Keratinocyte (primary cell): Measurements from ENCODE around the gene DSC2. TPM values are rescaled to one million over a fixed set of nuclear protein-coding genes. Genes with fewer than 3 reads are reported as not detected.

Source experiments
- DNase-seq: peaks from one replicate; pipeline ENCODE4 v3.0.0-alpha.2; 2011; ENCODE audit warnings: low read depth, missing footprints, low spot score
- FAIRE-seq: peaks from 2 replicates; lab custom pipeline; 2011; peaks lifted over from hg19 to GRCh38; lab: Jason Lieb, UNC
- H2AFZ ChIP-seq: 2 replicates; pipeline ENCODE4 v1.6.0; 2012; ENCODE audit warnings: low read length, control low read depth, inconsistent platforms; ENCODE audit not compliant: control insufficient read depth
- H3K27ac ChIP-seq: 2 replicates; pipeline ENCODE4 v1.5.1; 2011; ENCODE audit warnings: low read length; ENCODE audit not compliant: control insufficient read depth, insufficient read depth
- H3K27me3 ChIP-seq: 3 replicates; pipeline ENCODE4 v1.6.0; 2011; ENCODE audit warnings: low read length; ENCODE audit not compliant: control insufficient read depth, insufficient read depth; ENCODE audit errors: extremely low read depth
- H3K36me3 ChIP-seq, 2 experiments: 2 replicates in 1 of 2; 3 replicates in 1 of 2; pipeline ENCODE4 v1.5.1; 2011; ENCODE audit warnings: low read length in 2 of 2, mild to moderate bottlenecking in 1 of 2; ENCODE audit not compliant: control insufficient read depth in 2 of 2, insufficient read depth in 2 of 2; ENCODE audit errors: extremely low read depth in 1 of 2
- H3K4me1 ChIP-seq: 3 replicates; pipeline ENCODE4 v1.5.1; 2011; ENCODE audit warnings: low read length; ENCODE audit not compliant: control insufficient read depth, insufficient read depth; ENCODE audit errors: extremely low read depth
- H3K4me2 ChIP-seq: 3 replicates; pipeline ENCODE4 v1.6.0; 2011; ENCODE audit warnings: low read depth, low read length; ENCODE audit not compliant: control insufficient read depth, insufficient read depth; ENCODE audit errors: extremely low read depth
- H3K4me3 ChIP-seq, 3 experiments: fragments of 200-600 bp in 1 of 3; sonication (generic) in 1 of 3; 2 replicates in 2 of 3; 3 replicates in 1 of 3; pipeline ENCODE4 v1.5.1; 2011 to 2016; ENCODE audit warnings: low read length in 3 of 3, mild to moderate bottlenecking in 3 of 3, control low read depth in 2 of 3, inconsistent platforms in 1 of 3, low read depth in 1 of 3, mixed read lengths in 1 of 3, mixed run types in 1 of 3, moderate library complexity in 1 of 3; ENCODE audit not compliant: control insufficient read depth in 2 of 3, insufficient read depth in 2 of 3; ENCODE audit errors: extremely low read depth in 1 of 3
- H3K79me2 ChIP-seq: 2 replicates; pipeline ENCODE4 v1.6.0; 2012; ENCODE audit warnings: low read length; ENCODE audit not compliant: control insufficient read depth, insufficient read depth
- H3K9ac ChIP-seq: 3 replicates; pipeline ENCODE4 v1.6.0; 2011; ENCODE audit warnings: low read length; ENCODE audit not compliant: control insufficient read depth, insufficient read depth; ENCODE audit errors: extremely low read depth
- H3K9me1 ChIP-seq: 3 replicates; pipeline ENCODE4 v1.6.0; 2011; ENCODE audit warnings: low read length; ENCODE audit not compliant: control insufficient read depth, insufficient read depth; ENCODE audit errors: extremely low read depth
- H3K9me3 ChIP-seq: 2 replicates; pipeline ENCODE4 v1.5.1; 2012; ENCODE audit warnings: low read depth, low read length; ENCODE audit not compliant: control insufficient read depth
- H4K20me1 ChIP-seq: 3 replicates; pipeline ENCODE4 v1.6.0; 2011; ENCODE audit warnings: low read length; ENCODE audit not compliant: control insufficient read depth, insufficient read depth; ENCODE audit errors: extremely low read depth
- CTCF ChIP-seq, 3 experiments: IDR thresholded peaks in 1 of 3; conservative IDR thresholded peaks in 1 of 3; optimal IDR thresholded peaks in 1 of 3; 2 replicates in 2 of 3; 3 replicates in 1 of 3; pipeline versions ENCODE3 to v1.5.1; 2011; ENCODE audit warnings: low read length in 3 of 3, mild to moderate bottlenecking in 3 of 3, moderate library complexity in 2 of 3, control low read depth in 1 of 3, inconsistent platforms in 1 of 3; ENCODE audit not compliant: insufficient read depth in 2 of 3; ENCODE audit errors: extremely low read depth in 1 of 3
- EZH2 ChIP-seq: IDR thresholded peaks from one replicate; pipeline ENCODE4 v1.6.1; 2012; ENCODE audit warnings: inconsistent platforms, mild to moderate bottlenecking, low read length, moderate library complexity
- dilution Hi-C: fragments of 300-500 bp; cut with MboI; formaldehyde crosslinking; loops from one replicate; pipeline ENCODE4 v1.7.0; 2020; ENCODE audit warnings: low sequenced_read_pairs; ENCODE audit not compliant: extremely low pct_ligation_motif_present
- polyA plus RNA-seq, 5 experiments: library from polyadenylated mRNA; depleted of rRNA in 3 of 5; stranded (reverse) in 3 of 5; stranded (forward) in 1 of 5; unstranded in 1 of 5; fragments of >200 nt; gene quantifications; 1 replicate in 1 of 5; 2 replicates in 3 of 5; 3 replicates in 1 of 5; pipeline versions ENCODE4 v1.2.1 to v1.2.3, GENCODE V29; 2011 to 2012; ENCODE audit warnings: missing spikeins in 2 of 5, low read depth in 1 of 5, low replicate concordance in 1 of 5

DSC2 gene
- polyA plus RNA-seq, 1 donor (not counting 4 experiments of a cell fraction or from before 2014, with no cell fraction given) = 37.1 TPM

GRCh38 chr18:31049189-31049588 is 53.0 kb downstream of the DSC2 start:
- dilution Hi-C loops = no loop called here
- H3K9me1 ChIP-seq = no peaks in the 10 kb centered on the region
- H3K79me2 ChIP-seq = no peaks in the 10 kb centered on the region
- peaks cover 2% of the 10 kb centered on the region for H3K9me3 ChIP-seq
- peaks cover 43% of the 10 kb centered on the region for H3K4me1 ChIP-seq
- no peaks in the 10 kb centered on the region for H3K27me3 ChIP-seq
- H4K20me1 ChIP-seq = no peaks in the 10 kb centered on the region
- FAIRE-seq (peak; percentile 86), DNase-seq (no peak)
- H3K36me3 ChIP-seq = no peaks in the 10 kb centered on the region
- no peak overlapping the region for H3K9ac ChIP-seq
- TF ChIP-seq EZH2 (no peak), CTCF (optimal IDR thresholded peaks at IDR 0.05 in 1 of 3, IDR thresholded peaks at IDR 0.05 in 1 of 3, conservative IDR thresholded peaks at IDR 0.05 in 1 of 3; ENCODE audit: extremely low read depth in 1 of 3, insufficient read depth in 2 of 3, low read length in 3 of 3) (no peak)
- no peak overlapping the region for H3K27ac ChIP-seq
- no peak overlapping the region for H3K4me3 ChIP-seq
- no peak overlapping the region for H3K4me2 ChIP-seq
- H2AFZ ChIP-seq = no peak overlapping the region

GRCh38 chr18:31048216-31048615 is 54.0 kb downstream of the DSC2 start:
- Histone ChIP-seq H3K79me2 (no peaks in the 10 kb centered on the region), H3K9ac (no peak overlapping the region), H3K27me3 (no peaks in the 10 kb centered on the region), H3K9me3 (no peaks in the 10 kb centered on the region), H3K27ac (no peak overlapping the region), H4K20me1 (no peaks in the 10 kb centered on the region), H3K4me2 (no peak overlapping the region), H3K36me3 (no peaks in the 10 kb centered on the region), H3K4me3 (no peak overlapping the region), H3K9me1 (no peaks in the 10 kb centered on the region), H3K4me1 (peaks cover 50% of the 10 kb centered on the region), H2AFZ (no peak overlapping the region)
- TF ChIP-seq EZH2 (no peak), CTCF (optimal IDR thresholded peaks at IDR 0.05 in 1 of 3, IDR thresholded peaks at IDR 0.05 in 1 of 3, conservative IDR thresholded peaks at IDR 0.05 in 1 of 3; ENCODE audit: extremely low read depth in 1 of 3, insufficient read depth in 2 of 3, low read length in 3 of 3) (no peak)
- DNase-seq (no peak), FAIRE-seq (no peak)
- dilution Hi-C loops = no loop called here
